ENCODE results near the gene CMTR1.

DNA sequence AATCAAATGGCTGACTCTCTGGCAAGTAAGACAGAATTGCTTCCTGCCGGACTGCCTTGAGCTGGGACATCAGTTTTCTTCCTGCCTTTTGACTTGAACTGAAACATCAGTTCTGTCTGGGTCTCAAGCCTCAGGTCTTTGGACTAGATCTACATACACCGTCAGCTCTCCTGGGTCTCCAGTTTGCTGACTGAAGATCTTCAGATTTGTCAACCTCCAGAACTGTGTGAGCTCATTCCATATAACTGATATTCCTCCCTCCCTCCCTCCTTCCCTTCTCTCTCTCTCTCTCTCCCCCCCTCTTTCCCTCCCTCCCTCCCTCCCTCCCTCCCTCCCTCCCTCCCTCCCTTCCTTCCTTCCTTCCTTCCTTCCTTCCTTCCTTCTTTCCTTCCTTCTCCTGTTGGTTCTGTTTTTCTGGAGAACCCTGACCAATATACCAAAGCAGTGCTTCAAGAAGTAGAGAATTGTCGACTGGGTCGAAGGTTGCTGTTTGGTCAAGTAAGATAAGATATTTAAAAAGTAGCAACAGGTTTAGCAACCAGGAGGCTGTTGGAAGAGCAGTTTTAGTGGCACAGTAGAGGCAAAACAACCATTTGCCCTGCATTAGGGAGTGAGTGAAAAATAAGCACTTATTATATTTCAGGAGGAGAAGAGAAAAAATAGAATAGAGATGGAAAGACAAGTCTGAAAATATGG is 33.1 kb upstream of the CMTR1 start:
- TF ChIP-seq CTCF (conservative IDR thresholded peaks at IDR 0.05; ENCODE audit: low read depth, low read length) (no peak), EZH2 (IDR thresholded peaks at IDR 0.05; ENCODE audit: borderline replicate concordance, low read depth, low read length, poor library complexity, severe bottlenecking) (no peak)

Measured in A673 (cell line).